HG03575 (cell line): ENCODE data around the gene FAF2.

Source experiments
- ATAC-seq: cut with Tn5 transposase; IDR thresholded peaks from one replicate; pipeline ENCODE4 v1.9.1; 2021; ENCODE audit not compliant: unreplicated experiment, insufficient number of reproducible peaks, low FRiP score; ENCODE audit errors: extremely low read depth

FAF2 gene

DNA sequence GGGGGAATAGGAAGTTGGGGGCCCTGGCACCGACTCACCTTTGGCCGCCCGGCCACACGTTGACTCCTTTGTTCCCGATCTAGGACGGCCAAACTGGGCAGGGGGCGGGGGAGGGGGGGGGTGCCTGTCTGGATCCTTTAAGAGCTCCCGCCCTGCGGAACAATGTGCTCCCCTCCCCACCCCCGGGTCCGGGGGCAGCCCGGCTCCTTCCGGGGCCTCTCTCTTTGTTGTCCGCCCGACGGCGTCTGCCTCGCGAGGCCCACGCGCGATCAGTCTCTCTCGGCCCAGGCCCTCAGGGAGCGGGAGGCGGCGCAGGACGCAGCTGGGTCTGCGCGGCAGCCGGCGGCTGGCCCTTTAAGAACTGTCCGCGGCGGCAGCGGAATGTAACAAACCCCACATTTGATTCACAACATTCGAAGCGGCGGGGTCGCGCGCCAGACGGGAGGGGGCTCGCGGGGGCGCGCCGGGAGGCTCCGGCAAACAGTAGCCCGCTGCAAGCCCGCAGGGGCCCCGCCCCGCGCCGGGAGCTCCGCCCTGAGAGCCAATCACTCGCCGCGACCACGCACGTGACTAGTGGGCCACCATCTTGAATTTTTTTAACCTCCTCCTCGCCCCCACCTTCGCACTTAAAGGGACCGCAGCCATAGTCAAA lies 88.8 kb downstream of the FAF2 start, which contains the start of gene RNF44:
TSS of gene RNF44 (minus strand) at position 501 of the 652 bp plus-strand sequence. CDS start 4,930 bp downstream, outside the sequence.
- ATAC-seq, result peak; percentile 32

- ATAC-seq, result peak; percentile 46
These were observed 89.5 kb downstream of the FAF2 start for GRCh38 chr5:176537554-176538229.

DNA sequence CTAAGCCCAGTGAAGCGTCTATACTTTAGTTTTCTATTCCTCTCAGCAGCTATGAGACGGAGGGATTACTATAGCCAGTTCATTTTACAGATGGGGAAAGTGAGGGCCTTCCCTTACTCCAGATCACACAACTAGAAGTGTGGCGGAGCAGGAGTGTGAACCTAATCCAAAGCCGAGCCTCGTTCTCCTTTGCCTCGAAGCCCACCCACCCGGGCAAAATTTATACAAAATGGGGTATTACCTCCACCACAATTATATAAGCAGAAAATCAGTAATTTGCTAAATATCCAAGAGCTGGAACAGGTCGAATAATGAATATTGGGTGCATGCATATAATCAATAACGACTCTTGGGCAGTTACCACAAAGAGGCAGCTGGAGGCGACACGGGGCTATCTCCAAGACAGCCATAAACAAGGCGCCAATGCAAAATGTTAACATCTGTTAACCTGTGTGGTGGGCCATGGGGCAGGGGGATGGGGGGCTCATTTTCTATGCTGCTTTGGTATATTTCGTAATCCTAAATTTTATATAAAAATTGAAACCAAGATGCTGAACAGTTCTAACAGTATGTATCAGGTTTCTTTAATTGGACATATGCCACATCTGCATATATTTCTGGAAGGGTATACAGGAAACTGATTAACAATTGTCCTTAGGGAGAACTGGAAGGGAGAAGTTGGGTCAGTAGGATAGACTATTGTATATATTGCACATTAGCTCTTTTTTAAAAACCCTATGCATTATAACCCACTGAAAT lies 90.2 kb downstream of the FAF2 start:
- no peak for ATAC-seq

DNA sequence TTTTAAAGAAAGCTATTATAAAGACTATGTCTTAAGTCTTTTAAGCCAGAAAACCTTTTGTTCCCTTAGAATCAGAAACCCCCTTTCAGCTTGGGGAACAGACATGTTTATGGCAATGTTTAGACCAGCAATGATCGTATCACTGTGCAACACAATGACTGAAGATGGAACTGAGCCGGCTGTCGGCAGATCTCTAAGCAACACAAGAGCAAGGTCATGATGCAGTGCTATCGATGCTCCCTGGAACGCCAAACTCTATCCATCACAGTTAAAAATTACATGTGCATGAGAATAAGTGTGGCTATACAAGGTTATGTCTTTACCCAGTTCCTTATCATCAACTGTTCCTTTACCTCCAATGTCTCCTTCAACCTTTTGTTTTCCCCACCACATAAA lies 90.8 kb downstream of the FAF2 start:
- ATAC-seq, result no peak

GRCh38 chr5:176540476-176540899 lies 92.3 kb downstream of the FAF2 start:
- ATAC-seq, result no peak

GRCh38 chr5:176540956-176541337 lies 92.8 kb downstream of the FAF2 start:
- ATAC-seq, result no peak

DNA sequence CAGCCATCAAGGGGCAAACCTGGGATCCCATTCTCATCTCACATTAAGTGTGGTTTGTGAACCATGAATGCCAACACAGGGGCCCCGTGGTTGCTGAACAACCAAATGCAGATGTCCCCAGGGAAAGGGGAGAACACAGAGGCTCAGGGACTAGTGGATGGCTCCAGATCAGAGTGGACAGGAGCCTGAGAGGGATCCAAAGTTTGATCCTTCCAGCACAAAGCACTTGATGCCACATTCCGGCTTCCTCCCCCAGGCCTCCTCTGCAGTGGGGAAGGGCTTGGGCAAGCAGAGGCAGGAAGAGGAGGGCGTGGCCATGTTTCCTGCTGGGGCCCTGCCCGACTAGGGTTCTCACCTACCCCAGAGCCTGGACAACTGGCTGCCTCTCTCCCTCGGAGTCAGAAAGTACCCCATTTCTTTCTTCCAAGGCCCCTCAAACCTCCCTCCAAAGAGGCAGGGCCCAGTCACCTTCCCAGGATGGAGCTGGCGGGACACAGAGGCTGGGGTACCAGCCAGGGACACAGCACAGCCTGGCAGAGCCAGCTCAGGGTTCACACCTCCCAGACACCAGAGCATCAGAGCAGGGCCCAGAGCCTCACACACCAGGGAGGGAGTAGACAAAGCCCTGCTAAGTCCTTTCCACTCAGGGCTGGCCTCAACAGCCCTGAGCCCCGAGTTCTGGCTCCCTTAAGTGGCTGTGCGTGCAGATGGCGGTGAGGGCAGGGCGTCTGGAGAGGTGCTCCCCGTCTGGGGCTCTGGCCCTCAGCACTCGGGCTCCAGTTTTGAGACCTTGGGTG lies 93.4 kb downstream of the FAF2 start:
- ATAC-seq, result no peak

DNA sequence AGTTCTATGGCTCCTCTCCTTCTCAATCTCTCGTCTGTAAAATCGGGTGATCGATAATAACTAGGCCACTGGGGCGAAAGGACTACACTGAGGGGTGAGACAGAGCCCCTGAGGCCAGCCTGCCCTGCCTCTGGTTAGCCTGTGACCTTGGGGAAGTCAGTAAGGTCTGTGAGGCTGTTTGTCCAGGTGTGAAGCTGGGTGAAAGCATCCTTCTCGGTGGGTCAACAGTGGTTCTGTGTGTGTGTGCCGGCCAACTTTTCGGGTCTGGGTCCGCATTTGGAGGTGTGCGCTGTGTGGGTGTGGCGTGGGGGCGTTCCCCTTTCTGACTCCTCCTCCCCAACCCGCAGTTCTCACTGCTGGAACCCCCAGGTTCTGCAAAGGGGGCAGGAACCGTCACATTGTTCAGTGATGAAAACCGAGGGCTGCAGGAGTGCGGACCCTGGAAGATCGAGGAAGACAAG lies 94.0 kb downstream of the FAF2 start:
- no peak for ATAC-seq

- no peak for ATAC-seq
These were observed 94.6 kb downstream of the FAF2 start for GRCh38 chr5:176542596-176543427.

GRCh38 chr5:176543428-176544182 lies 95.4 kb downstream of the FAF2 start:
- ATAC-seq, result no peak

DNA sequence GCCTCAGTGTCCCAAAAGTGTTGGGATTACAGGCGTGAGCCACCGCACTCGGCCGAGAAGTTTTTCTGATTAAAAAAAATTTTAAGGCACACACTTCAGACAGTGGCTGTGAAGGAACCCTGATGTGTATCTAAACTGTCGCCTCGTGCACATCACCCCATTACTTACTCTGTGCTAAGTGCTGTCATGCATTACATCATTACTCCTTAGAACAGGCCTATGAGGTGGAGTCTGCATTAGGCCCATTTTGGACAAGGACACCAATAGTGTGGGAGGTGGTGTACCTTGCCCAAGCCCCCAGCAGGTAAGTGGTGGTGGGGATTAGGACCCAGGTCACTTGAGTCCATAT lies 97.2 kb downstream of the FAF2 start:
- ATAC-seq, result no peak

DNA sequence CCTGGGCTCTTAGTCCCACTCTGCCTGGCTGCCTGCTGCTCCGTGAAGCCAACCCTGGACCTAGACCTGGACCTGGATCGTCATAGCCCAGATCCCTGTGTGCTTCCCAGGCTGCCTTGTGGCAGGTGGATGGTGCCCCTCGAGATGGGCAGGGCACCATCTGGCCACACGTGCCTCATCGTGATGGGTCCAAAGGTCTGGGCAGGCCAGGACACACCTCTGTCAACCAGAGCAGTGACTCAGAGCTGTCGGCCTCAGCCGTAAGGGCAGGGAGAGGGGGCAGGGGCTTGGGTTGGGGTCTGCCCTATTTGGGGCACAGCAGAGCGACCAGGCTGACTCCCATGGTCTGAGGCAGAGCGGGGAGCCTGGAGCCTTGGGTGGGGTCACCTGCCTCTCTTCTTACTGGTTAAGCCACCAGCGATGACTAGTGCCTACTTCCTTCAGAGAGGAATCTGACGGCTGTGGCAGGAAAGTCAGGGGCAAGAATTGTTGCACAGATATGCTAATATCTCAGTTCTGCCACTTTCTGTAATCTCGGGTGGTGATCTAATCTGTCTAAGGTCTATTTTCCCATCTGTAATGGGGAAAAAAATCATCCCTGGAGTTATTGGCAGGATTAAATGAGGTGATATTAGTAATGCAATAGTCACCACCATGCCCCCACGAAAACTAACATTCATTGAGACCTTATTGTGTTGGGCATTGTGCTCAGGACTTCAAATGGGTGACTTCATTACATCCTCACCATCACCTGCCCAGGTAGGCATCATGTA lies 97.7 kb downstream of the FAF2 start:
- no peak for ATAC-seq

GRCh38 chr5:176547802-176548201 lies 99.6 kb downstream of the FAF2 start:
- ATAC-seq, result no peak

GRCh38 chr5:176548967-176549444 lies 100.8 kb downstream of the FAF2 start, which contains the start of gene CDHR2:
Gene CDHR2 (plus strand): TSS chr5:176549342. CDS start chr5:176565353, 16,011 bp downstream.
- ATAC-seq, result no peak

DNA sequence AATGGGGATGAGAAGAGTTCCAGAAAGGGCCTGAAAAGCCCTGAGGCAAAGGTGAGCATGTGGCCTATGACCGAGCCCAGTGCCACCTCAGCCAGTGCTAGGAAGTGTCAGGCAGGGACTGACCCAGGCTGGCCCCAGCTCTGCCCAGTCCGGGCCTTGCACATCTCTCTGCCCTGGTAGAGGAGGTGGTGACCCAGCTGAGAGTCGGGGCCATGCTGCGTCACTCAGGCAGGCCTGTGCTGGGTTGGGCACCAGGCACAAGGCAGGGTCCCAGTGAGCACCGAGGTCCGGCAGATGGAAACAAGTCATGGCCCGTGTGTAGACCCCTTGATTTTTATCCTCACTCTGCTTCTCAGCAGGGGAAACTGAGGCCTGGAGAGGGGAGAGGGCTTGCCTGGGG lies 101.7 kb downstream of the FAF2 start:
- ATAC-seq, result no peak

GRCh38 chr5:176550275-176550831 lies 102.2 kb downstream of the FAF2 start:
- no peak for ATAC-seq
